Tibial nerve (tissue), 4 donors: Measurements from ENCODE around the gene CNTN5.

Experiments
- CTCF ChIP-seq, 5 experiments: fragments of 200-600 bp in 3 of 5; fragments of 450-650 bp in 2 of 5; sonication (generic) in 3 of 5; IDR thresholded peaks; one replicate each; pipeline ENCODE4 v1.5.1; 2016 to 2019; ENCODE audit warnings: antibody characterized with exemption in 5 of 5, mild to moderate bottlenecking in 3 of 5, moderate library complexity in 2 of 5
- EP300 ChIP-seq, 2 donors: sonication (generic); formaldehyde crosslinking; IDR thresholded peaks; one replicate each; pipeline ENCODE4 v1.6.1; 2017; ENCODE audit warnings: antibody characterized with exemption in 2 of 2, mild to moderate bottlenecking in 1 of 2
- POLR2A ChIP-seq, 2 donors: fragments of 450-650 bp; IDR thresholded peaks; one replicate each; pipeline ENCODE4 v1.6.1; 2017; ENCODE audit warnings: antibody characterized with exemption in 2 of 2, mild to moderate bottlenecking in 2 of 2, moderate library complexity in 2 of 2

GRCh38 chr11:99920956-99921355, 900.2 kb downstream of the CNTN5 start:
- no peak for TF ChIP-seq CTCF (IDR thresholded peaks at IDR 0.05)
- TF ChIP-seq POLR2A (IDR thresholded peaks at IDR 0.05): no peak
- TF ChIP-seq EP300 (IDR thresholded peaks at IDR 0.05): no peak
